Stimulated activated CD8-positive, alpha-beta memory T cell treated with anti-CD3 and anti-CD28 coated beads, Interleukin-4, amount 100 ng/mL, for 48 hours (primary cell): ENCODE data around the gene SCAMP4.
A peak's percentile ranks its signal among the peaks of the same experiment; 100 is the strongest.

Source experiments
- DNase-seq: peaks from one replicate; pipeline ENCODE4 v3.0.0-alpha.2; 2020

Gene SCAMP4

GRCh38 chr19:1942934-1943555 is 37.8 kb downstream of the SCAMP4 start:
- no peak for DNase-seq

GRCh38 chr19:1943661-1944087 is 38.5 kb downstream of the SCAMP4 start:
- DNase-seq: no peak

GRCh38 chr19:1944088-1944915 is 39.1 kb downstream of the SCAMP4 start:
- no peak for DNase-seq

- DNase-seq: no peak
Observed at GRCh38 chr19:1944916-1945561, 39.8 kb downstream of the SCAMP4 start.

- peak; percentile 60 for DNase-seq
Observed at GRCh38 chr19:1945899-1946298, 40.7 kb downstream of the SCAMP4 start.

- DNase-seq: no peak
Observed at GRCh38 chr19:1947651-1948209, 42.5 kb downstream of the SCAMP4 start.

GRCh38 chr19:1949304-1950101 is 44.3 kb downstream of the SCAMP4 start:
- no peak for DNase-seq

GRCh38 chr19:1950640-1951039 is 45.4 kb downstream of the SCAMP4 start:
- no peak for DNase-seq

- DNase-seq: no peak
Observed at GRCh38 chr19:1952635-1953034, 47.4 kb downstream of the SCAMP4 start.

GRCh38 chr19:1953037-1953436 is 47.8 kb downstream of the SCAMP4 start:
- no peak for DNase-seq

- no peak for DNase-seq
Observed at GRCh38 chr19:1953441-1954094, 48.4 kb downstream of the SCAMP4 start.

- no peak for DNase-seq
Observed at GRCh38 chr19:1954532-1954933, 49.3 kb downstream of the SCAMP4 start.

- DNase-seq: no peak
Observed at GRCh38 chr19:1955171-1956121, 50.2 kb downstream of the SCAMP4 start.

GRCh38 chr19:1956122-1956494 is 50.9 kb downstream of the SCAMP4 start:
- no peak for DNase-seq

GRCh38 chr19:1956868-1957492 is 51.8 kb downstream of the SCAMP4 start:
- DNase-seq: no peak

GRCh38 chr19:1957562-1958248 is 52.5 kb downstream of the SCAMP4 start:
- no peak for DNase-seq

GRCh38 chr19:1959928-1960589 is 54.9 kb downstream of the SCAMP4 start:
- no peak for DNase-seq

- DNase-seq: no peak
Observed at GRCh38 chr19:1961000-1961883, 56.0 kb downstream of the SCAMP4 start.
